ENCODE measurements around the gene PAX3.
"Not testable (repeated sequence)": the region's sequence is repeated elsewhere in the genome, so short reads cannot be mapped to it uniquely, and the experiment has no call there.

PAX3 gene

GRCh38 chr2:222205136-222205535, 93.7 kb downstream of the PAX3 start:
- DNase-seq, result no peak

DNA sequence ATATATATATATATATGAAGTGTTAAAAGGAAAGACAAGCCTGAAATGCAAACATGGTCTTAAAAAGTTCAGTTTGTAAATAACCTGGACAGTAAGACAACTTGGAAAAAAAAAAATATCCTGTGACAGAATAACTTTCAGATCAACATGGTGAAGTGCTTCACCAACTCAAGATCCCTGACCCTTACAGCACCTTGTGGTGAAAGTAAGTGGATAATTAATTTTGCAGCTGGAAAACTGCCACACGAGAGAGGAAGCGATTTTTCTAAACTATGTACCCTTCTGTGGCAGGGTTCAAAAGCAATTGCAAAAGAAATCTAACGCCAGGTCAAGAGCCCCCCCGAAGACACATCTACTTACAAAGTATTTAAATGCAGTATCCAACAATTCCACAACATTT, 95.8 kb downstream of the PAX3 start:
- no peak for DNase-seq

- no peak for DNase-seq
Observed at GRCh38 chr2:222196159-222196558, 102.6 kb downstream of the PAX3 start.

GRCh38 chr2:222194669-222195068, 104.1 kb downstream of the PAX3 start:
- no peak for DNase-seq

- no peak for DNase-seq
Observed at GRCh38 chr2:222193328-222193983, 105.3 kb downstream of the PAX3 start.

- DNase-seq, result no peak
Observed at GRCh38 chr2:222180619-222181018, 118.2 kb downstream of the PAX3 start.

GRCh38 chr2:222179592-222179991, 119.2 kb downstream of the PAX3 start:
- DNase-seq, result no peak

- no peak for DNase-seq
Observed at GRCh38 chr2:222178450-222178849, 120.3 kb downstream of the PAX3 start.

- no peak for DNase-seq
Observed at GRCh38 chr2:222176890-222177289, 121.9 kb downstream of the PAX3 start.

- DNase-seq, result no peak
Observed at GRCh38 chr2:222174450-222174849, 124.3 kb downstream of the PAX3 start.

GRCh38 chr2:222169346-222169745, 129.5 kb downstream of the PAX3 start:
- no peak for DNase-seq

DNA sequence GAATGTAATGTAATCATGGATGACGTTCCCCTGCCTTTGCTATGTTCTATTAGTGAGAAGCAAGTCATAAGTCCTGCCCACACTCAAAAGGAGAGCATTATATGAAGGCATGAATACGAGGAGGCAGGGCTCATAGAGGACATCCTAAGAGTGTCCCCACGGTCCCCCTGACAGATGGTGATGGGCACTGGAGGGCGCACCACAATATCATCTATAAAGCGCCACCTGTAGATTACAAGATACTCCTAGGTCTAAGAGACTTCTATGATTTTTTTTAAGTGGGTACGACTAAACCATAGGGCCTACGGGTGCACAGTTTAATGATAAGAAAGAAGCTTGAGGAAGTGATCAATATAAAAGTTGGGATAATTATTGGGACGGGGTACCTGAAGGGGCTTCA, 131.0 kb downstream of the PAX3 start:
- no peak for DNase-seq

GRCh38 chr2:222160944-222161343, 137.9 kb downstream of the PAX3 start:
- DNase-seq, result no peak

DNA sequence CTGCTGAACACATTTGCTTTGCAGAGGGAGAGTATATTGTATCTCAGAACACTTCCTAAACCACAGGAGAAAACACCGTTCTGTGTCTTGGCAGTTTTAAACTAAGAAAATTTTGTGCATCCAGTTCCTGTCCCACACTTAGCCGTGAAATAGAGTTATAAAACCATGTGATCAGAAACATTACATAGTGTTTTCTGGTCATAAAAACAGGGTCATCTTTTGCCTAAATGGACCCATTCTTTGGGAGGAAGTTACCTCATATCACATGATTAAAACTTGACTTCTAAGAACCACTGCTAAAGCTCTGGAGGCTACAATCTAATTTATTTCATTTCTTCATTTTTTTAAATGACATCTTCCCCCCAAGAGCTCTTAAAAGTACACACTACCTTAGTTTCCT, 138.7 kb downstream of the PAX3 start:
- no peak for DNase-seq

GRCh38 chr2:222159221-222159620, 139.6 kb downstream of the PAX3 start:
- DNase-seq, result no peak

DNA sequence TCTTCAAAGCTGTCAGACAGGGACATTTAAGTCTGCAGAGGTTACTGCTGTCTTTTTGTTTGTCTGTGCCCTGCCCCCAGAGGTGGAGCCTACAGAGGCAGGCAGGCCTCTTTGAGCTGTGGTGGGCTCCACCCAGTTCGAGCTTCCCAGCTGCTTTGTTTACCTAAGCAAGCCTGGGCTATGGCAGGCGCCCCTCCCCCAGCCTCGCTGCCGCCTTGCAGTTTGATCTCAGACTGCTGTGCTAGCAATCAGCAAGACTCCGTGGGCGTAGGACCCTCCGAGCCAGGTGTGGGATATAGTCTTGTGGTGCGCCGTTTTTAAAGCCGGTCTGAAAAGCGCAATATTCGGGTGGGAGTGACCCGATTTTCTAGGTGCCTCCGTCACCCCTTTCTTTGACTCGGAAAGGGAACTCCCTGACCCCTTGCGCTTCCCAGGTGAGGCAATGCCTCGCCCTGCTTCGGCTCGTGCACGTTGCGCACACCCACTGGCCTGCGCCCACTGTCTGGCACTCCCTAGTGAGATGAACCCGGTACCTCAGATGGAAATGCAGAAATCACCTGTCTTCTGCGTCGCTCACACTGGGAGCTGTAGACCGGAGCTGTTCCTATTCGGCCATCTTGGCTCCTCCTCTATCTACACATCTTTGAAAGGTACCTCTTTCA, 143.7 kb downstream of the PAX3 start:
- DNase-seq, result not testable (repeated sequence)

Data from activated CD8-positive, alpha-beta memory T cell treated with anti-CD3 and anti-CD28 coated beads, Interleukin-2, amount 50 U/mL, for 4 hours (primary cell).